Measurements from ENCODE around the gene SLC34A3.

DNA sequence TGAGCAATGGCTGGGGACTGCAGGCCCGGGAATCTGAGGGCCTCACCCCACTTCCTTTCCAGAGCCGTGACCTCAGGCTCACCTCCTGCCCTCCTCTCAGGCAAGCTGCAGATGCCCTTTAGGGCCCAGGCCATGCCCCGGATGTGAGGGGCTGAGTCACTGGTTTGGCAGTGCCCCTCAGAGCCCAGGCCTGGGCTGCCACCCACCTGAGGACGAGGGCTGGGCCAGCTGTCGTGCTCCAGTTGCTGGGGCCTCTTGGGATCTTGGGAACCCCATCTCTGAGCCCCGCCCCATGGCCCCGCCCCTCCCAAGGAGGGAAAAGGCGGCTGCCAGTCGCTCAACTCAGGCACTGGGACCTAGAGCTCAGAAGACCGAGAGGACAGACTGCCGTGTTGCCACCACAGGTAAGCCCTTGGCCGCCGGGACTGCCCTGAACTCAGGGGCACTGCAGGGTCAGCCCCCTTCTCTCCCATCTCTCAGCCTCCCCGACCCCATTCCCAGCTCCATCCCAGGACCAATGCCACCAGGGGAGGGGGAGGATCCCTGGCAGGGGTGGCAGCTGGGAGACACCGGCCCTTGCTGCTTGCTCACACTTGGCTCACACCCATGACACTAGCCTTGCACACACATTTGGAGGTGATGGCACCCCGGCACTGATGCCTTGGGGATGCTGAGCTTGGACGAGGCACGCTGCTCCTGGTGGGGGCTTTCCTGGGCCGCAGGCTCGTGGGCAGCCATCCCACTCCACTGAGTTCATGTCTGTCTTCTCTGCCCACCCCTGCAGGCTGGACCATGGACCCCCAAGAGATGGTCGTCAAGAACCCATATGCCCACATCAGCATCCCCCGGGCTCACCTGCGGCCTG, 5.6 kb upstream of the SLC34A3 start, which contains the start of gene CYSRT1:
- TF ChIP-seq, protein P1, sequence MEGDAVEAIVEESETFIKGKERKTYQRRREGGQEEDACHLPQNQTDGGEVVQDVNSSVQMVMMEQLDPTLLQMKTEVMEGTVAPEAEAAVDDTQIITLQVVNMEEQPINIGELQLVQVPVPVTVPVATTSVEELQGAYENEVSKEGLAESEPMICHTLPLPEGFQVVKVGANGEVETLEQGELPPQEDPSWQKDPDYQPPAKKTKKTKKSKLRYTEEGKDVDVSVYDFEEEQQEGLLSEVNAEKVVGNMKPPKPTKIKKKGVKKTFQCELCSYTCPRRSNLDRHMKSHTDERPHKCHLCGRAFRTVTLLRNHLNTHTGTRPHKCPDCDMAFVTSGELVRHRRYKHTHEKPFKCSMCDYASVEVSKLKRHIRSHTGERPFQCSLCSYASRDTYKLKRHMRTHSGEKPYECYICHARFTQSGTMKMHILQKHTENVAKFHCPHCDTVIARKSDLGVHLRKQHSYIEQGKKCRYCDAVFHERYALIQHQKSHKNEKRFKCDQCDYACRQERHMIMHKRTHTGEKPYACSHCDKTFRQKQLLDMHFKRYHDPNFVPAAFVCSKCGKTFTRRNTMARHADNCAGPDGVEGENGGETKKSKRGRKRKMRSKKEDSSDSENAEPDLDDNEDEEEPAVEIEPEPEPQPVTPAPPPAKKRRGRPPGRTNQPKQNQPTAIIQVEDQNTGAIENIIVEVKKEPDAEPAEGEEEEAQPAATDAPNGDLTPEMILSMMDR (IDR thresholded peaks at IDR 0.05) = no peak
- TF ChIP-seq POLR2AphosphoS5 (IDR thresholded peaks at IDR 0.05) (no peak), POLR2A (IDR thresholded peaks at IDR 0.05) (no peak), EP300 (IDR thresholded peaks at IDR 0.05) (no peak)
